Activated CD4-positive, alpha-beta T cell treated with anti-CD3 and anti-CD28 coated beads, Interleukin-10, Interleukin-2, amounts not matched to agents 100 ng/mL and 50 ng/mL, durations not matched to agents 16 hours and 8 hours (primary cell): ENCODE results near the gene HGD.
"Not testable (repeated sequence)": the region's sequence is repeated elsewhere in the genome, so short reads cannot be mapped to it uniquely, and the experiment has no call there.

Experiments used
- DNase-seq: peaks from one replicate; pipeline ENCODE4 v3.0.0-alpha.2; 2020

HGD gene

GRCh38 chr3:120636795-120637401, 45.1 kb downstream of the HGD start:
- no peak for DNase-seq

GRCh38 chr3:120634539-120634938, 47.5 kb downstream of the HGD start:
- no peak for DNase-seq

- DNase-seq, result no peak
Observed at GRCh38 chr3:120625159-120625586, 56.9 kb downstream of the HGD start.

GRCh38 chr3:120623727-120624093, 58.3 kb downstream of the HGD start:
- no peak for DNase-seq

- peak; percentile 10 for DNase-seq
Observed at GRCh38 chr3:120622870-120623726, 58.9 kb downstream of the HGD start.

GRCh38 chr3:120622457-120622856, 59.6 kb downstream of the HGD start:
- DNase-seq, result no peak

- not testable (repeated sequence) for DNase-seq
Observed at GRCh38 chr3:120616745-120617144, 65.3 kb downstream of the HGD start.

GRCh38 chr3:120615847-120616609, 66.0 kb downstream of the HGD start:
- DNase-seq, result no peak

GRCh38 chr3:120614765-120615164, 67.3 kb downstream of the HGD start:
- no peak for DNase-seq

GRCh38 chr3:120608506-120608905, 73.5 kb downstream of the HGD start:
- DNase-seq, result no peak

GRCh38 chr3:120604784-120605183, 77.3 kb downstream of the HGD start:
- DNase-seq, result no peak

- DNase-seq, result no peak
Observed at GRCh38 chr3:120604382-120604781, 77.7 kb downstream of the HGD start.

- no peak for DNase-seq
Observed at GRCh38 chr3:120602682-120603081, 79.4 kb downstream of the HGD start.

- no peak for DNase-seq
Observed at GRCh38 chr3:120601554-120601953, 80.5 kb downstream of the HGD start.

- no peak for DNase-seq
Observed at GRCh38 chr3:120599211-120599610, 82.8 kb downstream of the HGD start.

GRCh38 chr3:120597445-120598049, 84.5 kb downstream of the HGD start:
- peak; percentile 46 for DNase-seq

- DNase-seq, result no peak
Observed at GRCh38 chr3:120596853-120597223, 85.2 kb downstream of the HGD start.

GRCh38 chr3:120596116-120596852, 85.8 kb downstream of the HGD start, which contains the start of gene NDUFB4:
Gene NDUFB4 (plus strand): TSS chr3:120596336. CDS start chr3:120596360, 24 bp downstream.
- DNase-seq, result peak; percentile 98

GRCh38 chr3:120595788-120596115, 86.3 kb downstream of the HGD start:
- no peak for DNase-seq

- DNase-seq, result no peak
Observed at GRCh38 chr3:120587332-120587975, 94.6 kb downstream of the HGD start.
